ENCODE measurements around the gene ZBTB2.

GRCh38 chr6:151320140-151320539 is 71.2 kb downstream of the ZBTB2 start:
- TF ChIP-seq RAD21 (IDR thresholded peaks at IDR 0.05; ENCODE audit: low read length) (no peak), CTCF (conservative IDR thresholded peaks at IDR 0.05; ENCODE audit: low read depth, low read length) (no peak)

Measured in IMR-90 (cell line).